OCI-LY3 (cell line): ENCODE data around the gene SEC24D.

Experiments
- CTCF ChIP-seq: fragments of 200-600, 300-600 bp; sonication (generic); IDR thresholded peaks from 2 replicates; pipeline ENCODE4 v1.5.1; 2014; ENCODE audit warnings: antibody characterized with exemption, low read length, low read depth
- EZH2phosphoT487 ChIP-seq: fragments of 200-600 bp; shearing (Covaris generic); IDR thresholded peaks from 2 replicates; pipeline ENCODE4 v1.6.1; 2018; ENCODE audit warnings: antibody characterized with exemption, mixed run types, low read depth

GRCh38 chr4:118835571-118836300, at the start of gene SEC24D:
- TF ChIP-seq CTCF (no peak), EZH2phosphoT487 (no peak)
